Germinal center (tissue), 1 donor: ENCODE measurements around the gene CELSR1.

Experiments used
- DNase-seq: peaks from one replicate; pipeline ENCODE4 v3.0.0; 2012; ENCODE audit warnings: mixed read lengths, low spot score

Gene CELSR1, protein sequence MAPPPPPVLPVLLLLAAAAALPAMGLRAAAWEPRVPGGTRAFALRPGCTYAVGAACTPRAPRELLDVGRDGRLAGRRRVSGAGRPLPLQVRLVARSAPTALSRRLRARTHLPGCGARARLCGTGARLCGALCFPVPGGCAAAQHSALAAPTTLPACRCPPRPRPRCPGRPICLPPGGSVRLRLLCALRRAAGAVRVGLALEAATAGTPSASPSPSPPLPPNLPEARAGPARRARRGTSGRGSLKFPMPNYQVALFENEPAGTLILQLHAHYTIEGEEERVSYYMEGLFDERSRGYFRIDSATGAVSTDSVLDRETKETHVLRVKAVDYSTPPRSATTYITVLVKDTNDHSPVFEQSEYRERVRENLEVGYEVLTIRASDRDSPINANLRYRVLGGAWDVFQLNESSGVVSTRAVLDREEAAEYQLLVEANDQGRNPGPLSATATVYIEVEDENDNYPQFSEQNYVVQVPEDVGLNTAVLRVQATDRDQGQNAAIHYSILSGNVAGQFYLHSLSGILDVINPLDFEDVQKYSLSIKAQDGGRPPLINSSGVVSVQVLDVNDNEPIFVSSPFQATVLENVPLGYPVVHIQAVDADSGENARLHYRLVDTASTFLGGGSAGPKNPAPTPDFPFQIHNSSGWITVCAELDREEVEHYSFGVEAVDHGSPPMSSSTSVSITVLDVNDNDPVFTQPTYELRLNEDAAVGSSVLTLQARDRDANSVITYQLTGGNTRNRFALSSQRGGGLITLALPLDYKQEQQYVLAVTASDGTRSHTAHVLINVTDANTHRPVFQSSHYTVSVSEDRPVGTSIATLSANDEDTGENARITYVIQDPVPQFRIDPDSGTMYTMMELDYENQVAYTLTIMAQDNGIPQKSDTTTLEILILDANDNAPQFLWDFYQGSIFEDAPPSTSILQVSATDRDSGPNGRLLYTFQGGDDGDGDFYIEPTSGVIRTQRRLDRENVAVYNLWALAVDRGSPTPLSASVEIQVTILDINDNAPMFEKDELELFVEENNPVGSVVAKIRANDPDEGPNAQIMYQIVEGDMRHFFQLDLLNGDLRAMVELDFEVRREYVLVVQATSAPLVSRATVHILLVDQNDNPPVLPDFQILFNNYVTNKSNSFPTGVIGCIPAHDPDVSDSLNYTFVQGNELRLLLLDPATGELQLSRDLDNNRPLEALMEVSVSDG (N-terminal part only)

DNA sequence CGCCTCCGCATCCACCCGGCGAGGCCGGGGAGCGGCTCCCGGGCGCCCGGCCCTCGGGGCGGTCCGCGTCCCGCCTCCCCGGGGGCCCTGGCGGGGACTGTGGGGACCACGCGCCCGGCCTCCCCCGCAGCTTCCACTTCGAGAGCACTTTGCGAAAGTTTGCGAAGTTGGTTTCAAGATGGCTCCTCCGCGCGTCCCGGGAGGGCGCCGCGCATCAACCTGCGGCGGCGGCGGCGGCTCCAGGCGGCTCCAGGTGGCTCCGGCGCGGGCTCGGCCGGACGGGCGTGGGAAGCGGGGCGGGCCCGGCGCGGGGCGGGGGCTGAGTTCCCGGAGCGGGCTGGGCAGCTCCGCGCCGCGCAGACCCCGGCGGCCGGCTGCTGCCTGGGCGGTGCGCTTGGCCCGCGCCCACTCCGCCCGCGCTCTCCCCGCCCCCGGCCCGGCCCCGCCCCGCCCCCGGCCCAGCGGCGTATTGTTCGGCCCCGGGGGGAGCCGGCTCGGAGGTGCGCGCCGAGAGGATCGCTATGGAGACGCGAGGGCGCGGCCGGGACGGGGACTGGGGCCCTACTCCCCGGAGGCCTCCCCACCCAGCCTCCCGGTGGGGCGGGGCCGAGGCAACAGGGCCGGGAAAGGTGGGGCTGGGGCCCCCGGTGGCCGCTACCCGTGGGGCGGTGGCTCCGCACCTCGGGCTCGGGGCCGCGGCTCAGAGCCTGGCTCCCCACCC lies at the start of gene CELSR1:
Gene CELSR1 (minus strand): TSS at position 396 of the 721 bp plus-strand sequence. CDS start 450 bp downstream, outside the sequence.
- DNase-seq: peak; percentile 45

DNA sequence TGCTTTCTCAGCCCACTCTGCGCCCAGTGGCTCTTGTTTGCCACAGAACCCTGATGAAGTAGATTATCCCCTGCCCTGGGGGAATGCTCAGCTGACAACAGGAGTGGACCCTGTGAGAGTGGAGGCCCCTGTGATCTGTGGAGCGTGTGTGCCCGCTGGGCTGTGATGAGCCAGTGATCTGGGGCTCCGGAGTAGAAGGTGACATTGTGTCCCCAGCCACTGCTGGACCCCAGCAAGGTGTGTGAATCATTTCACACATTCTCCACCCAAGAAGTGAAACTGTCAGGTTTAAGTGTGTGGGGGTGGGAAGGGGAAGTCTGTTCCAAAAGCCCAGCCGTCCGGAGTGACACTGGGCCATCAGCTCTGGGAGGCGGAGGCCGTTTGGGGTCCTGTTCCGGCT lies 49.6 kb upstream of the CELSR1 start:
- DNase-seq: peak; percentile 78

DNA sequence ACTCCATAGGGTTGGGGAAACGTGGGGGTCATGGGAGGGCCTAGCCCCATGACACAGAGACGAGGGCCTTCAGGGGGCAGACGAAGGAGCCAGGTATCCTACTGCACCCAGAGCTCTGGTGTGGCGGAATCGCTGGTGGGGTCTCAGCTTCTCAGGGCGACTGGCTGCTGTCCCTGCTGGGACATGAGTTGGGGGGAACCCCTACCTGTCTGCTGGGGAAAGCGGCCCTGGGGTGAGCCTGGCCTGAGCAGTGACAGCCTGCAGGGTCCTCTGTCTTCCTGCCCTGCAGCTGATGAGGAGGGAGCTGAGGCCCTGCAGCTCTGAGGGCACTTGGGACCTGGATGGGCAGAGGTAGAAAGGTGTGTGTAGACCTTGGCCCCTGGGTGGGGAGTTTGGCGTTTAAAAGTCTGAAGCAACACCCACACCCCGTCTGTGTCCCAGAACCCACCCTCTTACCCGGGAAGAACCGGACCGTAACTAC lies 49.2 kb upstream of the CELSR1 start:
- DNase-seq: no peak

DNA sequence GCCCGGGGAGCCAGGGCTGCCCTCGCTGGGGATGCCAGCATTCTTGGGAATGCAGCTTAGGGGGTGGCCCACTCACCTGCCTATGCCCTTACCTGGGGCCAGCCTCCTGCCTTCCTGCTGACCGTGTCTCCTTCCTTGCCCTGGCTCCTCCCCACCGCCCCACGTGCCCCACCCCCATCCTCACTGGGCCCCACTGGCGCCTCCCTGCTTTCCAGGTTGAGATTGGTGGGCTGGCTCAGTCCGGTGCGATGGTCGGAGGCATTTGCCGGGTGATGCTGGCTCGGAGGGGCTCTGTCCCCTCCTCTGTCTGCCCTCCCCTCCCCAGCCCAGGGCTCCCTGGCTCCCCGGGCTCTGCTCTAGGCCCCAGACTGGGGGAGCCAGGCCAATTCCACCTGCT lies 48.7 kb upstream of the CELSR1 start:
- no peak for DNase-seq

DNA sequence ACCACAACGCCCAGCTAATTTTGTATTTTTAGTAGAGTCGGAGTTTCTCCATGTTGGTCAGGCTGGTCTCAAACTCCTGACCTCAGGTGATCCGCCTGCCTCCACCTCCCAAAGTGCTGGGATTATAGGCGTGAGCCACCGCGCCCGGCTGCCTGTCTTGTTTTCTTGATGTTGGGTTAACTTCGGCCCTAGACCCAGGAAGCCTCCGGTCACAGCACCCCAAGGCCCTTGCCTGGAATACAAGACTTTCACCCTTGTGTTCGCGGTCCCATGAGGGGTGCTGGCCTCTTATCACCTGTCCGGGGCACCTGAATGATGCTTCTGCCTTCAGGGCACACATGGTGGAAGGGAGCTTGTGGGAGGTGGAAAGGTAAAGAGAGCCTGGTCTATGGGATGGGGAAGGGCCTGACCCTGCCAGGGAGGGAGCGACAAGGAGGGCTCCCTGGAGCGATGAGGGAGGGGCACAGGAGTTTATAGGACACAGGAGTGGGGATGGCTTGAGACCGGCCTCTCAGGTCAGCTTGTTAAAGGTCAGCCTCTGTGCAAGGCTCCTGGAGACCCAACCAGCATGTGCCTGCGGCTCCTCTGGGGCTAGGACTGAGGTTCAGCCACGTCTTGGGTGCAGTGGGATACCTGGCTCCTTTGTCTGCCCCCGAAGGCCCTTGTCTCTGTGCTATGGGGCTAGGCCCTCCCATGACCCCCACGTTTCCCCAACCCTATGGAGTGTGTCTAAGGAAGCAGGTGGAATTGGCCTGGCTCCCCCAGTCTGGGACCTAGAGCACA lies 48.1 kb upstream of the CELSR1 start:
- DNase-seq: no peak

DNA sequence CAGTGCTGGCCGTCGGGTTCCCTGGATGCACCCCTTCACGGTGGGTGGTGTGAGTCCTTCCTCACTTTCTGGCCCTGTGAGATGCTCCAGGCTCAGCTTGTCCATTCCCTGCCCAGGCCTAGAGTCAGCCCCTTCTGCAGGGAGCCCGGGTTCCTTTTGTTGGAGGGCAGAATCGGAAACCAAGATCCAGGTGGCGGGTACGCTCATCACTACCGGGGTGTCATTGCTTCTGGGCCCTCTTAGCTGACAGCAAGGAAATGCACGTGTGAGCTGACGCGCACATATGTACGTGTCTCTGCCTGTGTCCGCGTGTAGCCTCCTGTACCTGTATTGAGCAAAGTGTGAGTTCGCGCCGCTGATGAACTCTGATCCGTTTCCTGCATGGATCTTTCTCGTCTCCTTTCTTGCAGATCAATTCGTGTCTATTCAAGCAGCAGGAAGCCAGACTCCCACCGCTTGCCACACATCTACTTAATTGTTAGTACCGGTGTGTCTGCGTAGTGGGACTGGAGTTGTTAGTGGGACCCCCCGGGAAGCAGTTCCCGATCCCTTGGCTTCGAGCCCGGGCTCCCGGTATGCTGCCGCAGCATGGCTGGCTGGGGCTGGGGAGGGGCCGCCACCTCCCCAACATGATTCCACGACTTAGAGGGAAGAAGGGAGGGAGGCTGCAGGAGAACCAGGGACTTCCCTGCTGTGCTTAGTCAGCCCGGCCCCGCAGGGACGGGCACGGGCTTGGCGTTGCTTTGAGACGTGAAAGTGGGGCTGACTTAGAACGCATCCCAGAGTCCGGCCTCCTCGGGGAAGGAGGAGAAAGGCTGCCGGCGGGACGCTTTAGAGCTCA lies 46.9 kb upstream of the CELSR1 start:
- DNase-seq: no peak

DNA sequence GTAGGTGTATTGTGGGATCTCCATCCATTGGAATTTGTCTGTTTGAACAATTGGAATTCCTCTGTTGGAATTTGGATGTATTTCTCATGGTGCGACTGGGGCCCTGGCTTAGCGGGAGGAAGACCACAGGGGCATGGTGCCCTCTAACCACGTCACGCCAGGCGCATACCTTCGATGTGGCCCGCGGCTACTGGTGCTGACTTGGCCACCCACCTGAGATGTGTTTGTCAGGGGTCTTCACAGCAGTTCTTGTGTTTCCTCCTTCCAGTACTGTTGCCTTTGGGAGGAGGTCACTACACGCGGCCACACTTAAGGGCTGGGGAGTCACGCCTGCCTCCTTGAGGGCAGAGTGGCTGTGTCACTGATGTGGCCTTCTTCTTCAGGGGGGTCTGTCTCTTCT lies 46.2 kb upstream of the CELSR1 start:
- DNase-seq: no peak

DNA sequence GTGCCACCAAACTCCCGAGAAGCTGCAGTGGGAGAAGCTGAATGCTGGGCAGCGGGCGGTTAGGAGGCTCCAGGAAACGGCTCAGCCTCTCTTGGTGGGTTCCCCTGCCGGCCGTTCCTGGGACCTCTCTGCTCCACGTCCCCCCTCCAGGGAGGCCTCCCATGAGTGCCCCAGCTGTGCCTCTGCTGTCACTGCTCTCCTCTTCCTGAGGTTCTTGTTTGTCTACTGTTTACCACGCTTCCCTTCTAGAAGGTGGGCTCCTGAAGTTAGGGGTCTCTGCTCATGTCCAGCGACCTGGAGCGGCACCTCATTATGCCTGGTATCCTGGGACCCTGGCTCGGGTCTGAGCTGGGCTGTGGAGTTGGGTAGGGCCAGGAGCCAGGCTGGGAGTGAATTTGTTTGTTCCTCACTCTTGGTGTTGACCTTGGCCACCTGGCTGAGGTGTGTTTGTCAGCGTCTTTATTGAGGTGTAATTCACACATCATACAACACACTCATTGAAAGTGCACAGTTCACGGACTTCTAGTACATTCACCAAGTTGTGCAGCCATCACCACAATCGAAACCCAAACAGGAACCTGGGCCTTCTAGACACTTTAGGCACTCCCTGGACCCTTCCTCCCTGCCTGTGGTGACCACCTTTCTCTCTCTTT lies 45.0 kb upstream of the CELSR1 start:
- no peak for DNase-seq

DNA sequence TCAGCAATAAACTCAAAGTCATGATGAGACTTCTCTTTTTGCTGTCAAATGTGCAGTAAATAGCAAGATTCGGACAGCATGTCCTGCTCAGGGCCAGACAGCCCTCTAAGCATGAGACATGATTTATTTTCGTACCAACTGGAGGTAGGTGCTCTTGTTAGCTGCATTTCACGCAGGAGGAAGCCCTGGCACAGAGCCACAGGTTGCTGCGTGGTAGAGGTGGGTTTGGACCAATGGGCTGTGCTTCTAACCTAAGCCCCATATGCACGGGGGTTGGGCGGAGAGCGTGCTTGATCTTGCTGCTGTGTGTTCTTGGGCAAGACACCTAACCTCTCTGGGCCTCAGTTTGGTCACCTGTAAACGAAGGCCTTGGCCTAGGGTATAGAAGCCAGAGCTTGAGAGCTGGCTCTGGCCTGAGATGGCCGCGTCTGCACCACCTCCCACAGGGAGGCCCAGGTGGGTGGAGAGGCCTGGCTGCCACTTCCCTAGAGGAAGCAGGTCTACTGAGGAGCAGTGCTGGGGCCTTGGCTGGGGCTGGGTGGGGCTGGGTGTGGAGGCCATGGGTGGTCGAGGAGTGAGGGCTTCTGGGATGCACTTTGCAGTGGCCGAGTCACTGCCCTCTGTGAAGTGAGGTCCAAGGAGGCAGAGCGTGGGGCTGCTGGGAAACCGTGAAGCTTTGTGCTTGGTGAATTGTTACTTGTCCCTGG lies 44.3 kb upstream of the CELSR1 start:
- DNase-seq: no peak

DNA sequence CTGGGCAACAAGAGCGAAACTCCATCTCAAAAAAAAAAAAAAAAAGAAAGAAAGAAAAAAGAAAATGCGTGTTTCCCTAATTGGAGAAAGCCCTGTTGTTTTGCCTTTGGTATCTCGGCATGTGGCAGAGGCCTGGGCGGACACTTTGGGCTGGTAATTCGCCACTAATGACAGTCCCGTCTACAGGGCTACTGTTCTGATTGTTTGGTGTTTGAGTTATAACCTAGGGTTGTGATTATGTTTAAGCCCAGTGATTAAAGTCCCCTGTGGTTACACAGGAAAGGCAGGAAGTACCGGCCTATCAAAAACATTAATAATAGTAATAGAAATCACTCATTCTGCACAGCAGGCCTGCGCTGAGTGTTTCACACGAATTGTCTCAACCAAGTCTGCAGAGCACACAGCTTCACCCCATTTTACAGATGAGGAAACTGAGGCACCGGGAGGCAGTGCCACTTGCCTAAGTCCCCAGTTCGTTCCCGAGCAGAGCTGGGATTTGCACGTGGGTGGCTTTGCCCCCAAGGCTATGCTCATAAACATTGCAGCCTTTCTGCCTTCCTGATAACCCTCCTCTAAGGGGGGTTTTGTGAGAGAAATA lies 43.6 kb upstream of the CELSR1 start:
- no peak for DNase-seq

DNA sequence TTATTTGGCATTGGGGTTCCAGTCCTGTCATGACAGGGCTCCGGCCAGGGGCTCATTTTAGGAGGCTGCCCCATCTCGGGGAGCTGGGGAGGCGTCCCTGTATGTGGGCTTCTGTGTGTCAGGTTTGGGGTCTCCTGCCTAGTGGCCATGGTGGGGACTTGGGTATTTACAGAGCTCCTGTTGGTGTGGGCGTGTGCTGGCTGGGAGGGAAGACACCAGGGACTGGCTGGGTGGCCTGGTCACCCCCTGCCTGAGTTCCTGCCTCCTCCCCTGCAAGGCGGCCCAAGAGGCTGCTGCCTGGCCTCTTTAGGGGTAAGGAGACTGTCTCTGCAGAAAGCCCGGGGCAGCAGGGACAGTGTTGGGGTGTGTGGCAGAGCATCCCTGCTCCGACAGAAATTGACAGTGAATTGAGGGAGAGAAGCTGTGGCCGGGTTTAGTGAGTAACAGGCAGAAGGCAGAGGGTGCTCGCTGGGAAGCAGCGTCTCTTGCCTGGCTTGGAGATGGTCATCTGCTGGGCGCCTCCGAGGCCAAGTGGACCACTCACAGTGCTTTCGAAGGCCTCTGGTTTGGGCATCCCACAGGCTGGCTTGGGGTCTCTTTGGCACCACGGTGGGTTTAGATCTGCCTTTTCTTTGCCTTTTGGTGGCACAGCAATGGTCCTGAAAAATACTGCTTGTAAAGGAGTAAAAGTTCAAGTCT lies 42.5 kb upstream of the CELSR1 start:
- no peak for DNase-seq

DNA sequence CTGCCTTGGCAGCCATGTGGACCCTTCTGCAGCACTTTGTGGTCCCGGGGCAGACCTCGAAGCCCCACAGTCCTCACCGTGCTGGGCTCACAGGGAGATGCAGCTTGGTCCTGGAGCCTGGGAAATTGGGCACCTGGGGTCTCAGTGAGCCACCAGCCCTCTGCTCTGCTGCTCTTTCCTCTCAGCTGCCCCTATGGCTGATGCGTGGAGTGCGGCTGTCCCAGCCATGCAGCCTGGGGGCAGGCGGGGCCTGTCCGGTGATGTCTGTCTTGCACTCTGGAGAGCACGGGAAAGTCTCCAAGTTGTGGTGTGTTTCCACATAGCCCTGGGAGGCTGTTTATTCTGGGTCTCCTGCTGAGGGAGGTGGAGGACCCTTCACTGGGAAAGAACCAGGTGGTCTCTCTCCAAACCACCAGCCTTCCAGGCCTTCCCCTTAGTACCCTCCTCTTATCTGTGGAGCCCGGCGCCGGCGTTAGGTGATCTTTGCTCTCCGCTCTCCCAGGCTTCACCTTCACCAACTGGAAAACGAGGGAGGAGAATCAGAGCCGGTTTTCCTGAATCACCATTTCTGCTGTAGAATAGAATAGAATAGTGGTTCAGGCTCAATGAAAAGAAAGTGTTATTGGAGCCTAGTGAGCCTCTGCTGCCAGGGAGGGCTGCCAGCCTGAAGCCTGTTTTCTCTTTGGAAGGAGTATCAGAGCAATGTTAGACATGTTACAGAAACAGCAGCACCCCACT lies 41.6 kb upstream of the CELSR1 start:
- DNase-seq: no peak

DNA sequence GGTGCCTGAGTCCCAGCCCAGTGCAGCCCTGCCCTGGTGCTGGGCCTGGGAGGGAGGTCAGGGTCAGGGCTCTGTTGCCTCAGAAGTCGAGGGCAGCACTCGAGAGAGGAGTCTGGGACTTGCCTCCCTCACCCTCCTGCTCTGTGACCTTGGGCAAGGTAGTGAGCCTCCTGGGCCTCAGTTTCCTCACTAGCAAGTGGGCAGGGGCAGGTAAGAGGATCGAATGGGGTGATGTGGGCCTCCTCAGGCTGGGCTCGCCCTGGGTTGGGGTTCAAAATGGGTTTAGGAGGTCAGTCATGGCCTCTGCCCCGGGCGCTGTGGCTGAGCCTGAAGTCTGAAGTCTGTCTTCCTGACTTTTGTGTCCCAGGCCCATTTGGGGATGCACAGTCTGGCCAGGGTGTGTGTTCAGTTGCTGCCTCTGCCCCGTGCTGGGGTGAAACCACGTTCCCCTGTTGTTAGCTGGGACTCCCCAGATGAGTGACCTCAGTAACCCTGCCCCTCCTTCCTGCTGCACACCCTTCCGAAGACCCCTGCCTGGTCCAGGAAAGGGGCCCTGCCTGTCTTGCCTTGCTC lies 40.9 kb upstream of the CELSR1 start:
- no peak for DNase-seq

DNA sequence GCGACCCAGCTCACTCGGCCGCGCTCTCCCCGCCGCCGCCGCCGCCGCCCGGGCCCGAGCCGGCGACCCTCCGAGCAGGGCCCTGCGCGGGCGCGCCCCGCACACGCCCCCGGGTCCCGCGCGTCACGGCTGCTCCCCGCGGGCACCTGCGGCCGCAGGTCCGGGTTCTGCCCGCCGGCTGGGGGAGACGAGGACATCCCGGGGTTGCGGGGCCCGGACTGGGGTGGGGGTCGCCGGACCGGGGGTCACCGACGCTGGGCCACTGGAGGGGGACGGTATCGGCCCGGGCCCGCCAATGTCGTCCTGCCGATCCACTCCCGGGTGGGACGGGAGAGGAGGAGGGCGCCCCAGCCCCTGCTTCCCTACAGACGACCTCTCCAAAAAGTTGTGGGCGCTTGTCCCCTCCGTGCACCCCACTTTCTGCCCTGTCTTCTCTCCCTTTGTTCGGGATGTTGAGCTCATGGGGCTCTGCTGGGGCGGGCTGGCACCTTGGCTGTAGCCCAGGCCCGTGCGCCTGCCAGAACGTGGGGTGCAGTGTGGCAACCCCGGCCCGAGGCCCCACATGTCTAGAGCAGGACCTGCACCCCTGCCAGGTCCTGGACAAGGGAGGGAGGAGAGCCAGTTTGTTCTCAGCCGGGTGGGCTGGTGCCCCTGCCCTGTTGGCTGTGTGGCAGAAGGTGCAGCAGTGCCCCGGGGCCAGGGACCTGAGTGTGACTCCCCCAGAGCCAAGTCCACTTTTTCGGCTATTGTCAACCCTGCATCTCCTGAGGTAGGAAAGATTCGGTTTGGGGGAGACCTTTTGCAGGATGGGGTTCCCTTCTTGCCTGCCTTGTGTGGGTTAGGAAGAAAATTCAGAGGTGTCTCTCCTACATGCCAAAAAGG lies 40.2 kb upstream of the CELSR1 start:
- no peak for DNase-seq

DNA sequence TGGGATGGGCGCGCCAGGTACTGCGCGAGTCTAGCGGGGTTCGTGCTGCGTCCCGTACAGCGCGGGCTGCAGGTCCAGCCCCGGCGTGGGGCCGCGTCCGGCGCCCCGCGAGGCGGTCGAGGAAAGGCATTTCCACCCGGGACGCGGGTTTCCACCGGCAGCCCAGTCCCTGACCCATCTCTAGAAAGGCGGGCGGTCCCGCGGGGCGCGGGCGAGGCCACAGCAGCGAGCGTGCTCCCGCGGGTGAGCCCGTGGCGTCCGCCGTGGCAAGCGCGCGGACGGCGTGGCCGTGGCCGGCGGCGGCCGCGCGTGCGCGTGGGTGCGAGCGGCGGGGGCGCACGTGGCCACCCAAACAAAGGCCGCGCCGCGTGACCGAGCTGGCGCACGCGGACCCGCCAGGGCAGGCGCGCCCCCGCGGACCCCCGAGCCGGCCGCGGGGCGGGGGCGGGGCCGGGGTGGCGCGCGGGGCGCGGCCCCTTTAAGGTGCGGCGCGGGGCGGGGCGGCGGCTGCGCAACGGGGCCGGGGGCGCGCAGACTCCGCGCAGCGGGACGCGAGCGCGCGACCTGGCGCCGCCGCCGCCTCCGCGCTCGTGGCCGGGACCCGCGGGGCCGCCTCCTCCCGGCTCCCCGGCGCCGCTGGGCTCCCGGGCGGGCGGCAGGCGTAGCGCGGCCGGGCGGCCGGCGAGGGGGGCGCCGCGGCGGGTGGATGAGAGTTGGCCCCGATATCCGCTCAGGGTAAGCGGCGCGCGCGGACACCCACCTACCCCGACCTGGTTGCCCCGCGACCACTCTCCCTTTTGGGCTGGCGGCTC lies 39.3 kb upstream of the CELSR1 start:
- peak; percentile 86 for DNase-seq
